ENCODE data around the gene ANGPT4.

The ANGPT4 gene

GRCh38 chr20:910132-910869, 5.8 kb downstream of the ANGPT4 start:
- DNase-seq: no peak
- in situ Hi-C loops (cut with HindIII; ENCODE audit: low pct_ligation_motif_present, low sequenced_read_pairs): no loop called here

GRCh38 chr20:909641-910040, 6.5 kb downstream of the ANGPT4 start:
- Histone ChIP-seq H3K27ac (no peak overlapping the region), H3K36me3 (replicated peaks) (no peaks in the 10 kb centered on the region), H3K27me3 (replicated peaks) (no peaks in the 10 kb centered on the region), H3K4me3 (ENCODE audit: low read depth, low read length) (no peak overlapping the region)
- no peak for TF ChIP-seq CTCF (IDR thresholded peaks at IDR 0.05; ENCODE audit: low read depth, low read length, missing control alignments)
- DNase-seq: no peak
- in situ Hi-C loops (cut with HindIII; ENCODE audit: low pct_ligation_motif_present, low sequenced_read_pairs): no loop called here

More at GRCh38 chr20:910132-910869, 5.8 kb downstream of the ANGPT4 start:
- TF ChIP-seq CTCF (IDR thresholded peaks at IDR 0.05; ENCODE audit: low read depth, low read length, missing control alignments): no peak
- Histone ChIP-seq H3K36me3 (replicated peaks) (no peaks in the 10 kb centered on the region), H3K4me3 (ENCODE audit: low read depth, low read length) (no peak overlapping the region), H3K27ac (peak overlapping the region; percentile 37), H3K27me3 (replicated peaks) (no peaks in the 10 kb centered on the region)

- Histone ChIP-seq H3K36me3 (replicated peaks) (no peaks in the 10 kb centered on the region), H3K4me3 (ENCODE audit: low read depth, low read length) (no peak overlapping the region), H3K27ac (no peak overlapping the region), H3K27me3 (replicated peaks) (no peaks in the 10 kb centered on the region)
- TF ChIP-seq CTCF (IDR thresholded peaks at IDR 0.05; ENCODE audit: low read depth, low read length, missing control alignments): no peak
- DNase-seq: no peak
- in situ Hi-C loops (cut with HindIII; ENCODE audit: low pct_ligation_motif_present, low sequenced_read_pairs): no loop called here
Measured at GRCh38 chr20:906703-907270, 9.3 kb downstream of the ANGPT4 start.

GRCh38 chr20:906001-906520, 10.1 kb downstream of the ANGPT4 start:
- in situ Hi-C loops (cut with HindIII; ENCODE audit: low pct_ligation_motif_present, low sequenced_read_pairs): no loop called here
- Histone ChIP-seq H3K27me3 (replicated peaks) (no peaks in the 10 kb centered on the region), H3K36me3 (replicated peaks) (no peaks in the 10 kb centered on the region), H3K27ac (no peak overlapping the region), H3K4me3 (ENCODE audit: low read depth, low read length) (no peak overlapping the region)
- no peak for TF ChIP-seq CTCF (IDR thresholded peaks at IDR 0.05; ENCODE audit: low read depth, low read length, missing control alignments)
- DNase-seq: no peak

GRCh38 chr20:905396-905961, 10.7 kb downstream of the ANGPT4 start:
- no peaks in the 10 kb centered on the region for H3K27me3 ChIP-seq (replicated peaks)
- DNase-seq: no peak
- no peak overlapping the region for H3K27ac ChIP-seq
- no peak overlapping the region for H3K4me3 ChIP-seq (ENCODE audit: low read depth, low read length)
- in situ Hi-C loops (cut with HindIII; ENCODE audit: low pct_ligation_motif_present, low sequenced_read_pairs): no loop called here
- TF ChIP-seq CTCF (IDR thresholded peaks at IDR 0.05; ENCODE audit: low read depth, low read length, missing control alignments): no peak
- no peaks in the 10 kb centered on the region for H3K36me3 ChIP-seq (replicated peaks)
